SKM-1 (cell line): Measurements from ENCODE around the gene IRF4.

Experiments
- DNase-seq: peaks from one replicate; lab custom pipeline; 2025; ENCODE audit not compliant: unreplicated experiment; lab: John Stamatoyannopoulos, UW

The IRF4 gene

GRCh38 chr6:456358-456867, 64.9 kb downstream of the IRF4 start:
- no peak for DNase-seq

- DNase-seq, result no peak
Measured at GRCh38 chr6:456887-457286, 65.3 kb downstream of the IRF4 start.
